CD4-positive, alpha-beta T cell treated with Interleukin-1 beta for 1 hour (primary cell): Measurements from ENCODE around the gene HS6ST3.

Experiments
- DNase-seq, 2 donors: peaks; one replicate each; pipeline ENCODE4 v3.0.0-alpha.2; 2020 to 2022

The HS6ST3 gene

DNA sequence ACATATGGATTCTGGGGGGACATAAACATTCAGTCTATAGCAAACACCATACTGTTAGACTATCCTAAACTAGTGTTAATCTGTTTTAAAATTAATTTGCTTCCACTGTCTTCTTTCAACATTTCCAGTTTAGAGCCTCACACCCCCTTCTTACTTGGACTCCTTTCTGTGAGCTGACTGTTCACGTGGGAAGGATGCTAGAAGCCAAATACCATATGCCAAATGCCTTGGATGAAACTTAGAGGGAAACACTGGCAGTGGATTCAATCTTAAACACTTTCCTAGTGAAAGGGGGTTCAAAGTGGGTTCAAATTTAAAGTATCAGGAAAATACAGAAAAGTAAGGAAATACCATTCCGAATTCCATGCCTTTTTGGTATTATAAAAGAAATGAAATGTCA lies 113.6 kb downstream of the HS6ST3 start:
- DNase-seq = no peak

DNA sequence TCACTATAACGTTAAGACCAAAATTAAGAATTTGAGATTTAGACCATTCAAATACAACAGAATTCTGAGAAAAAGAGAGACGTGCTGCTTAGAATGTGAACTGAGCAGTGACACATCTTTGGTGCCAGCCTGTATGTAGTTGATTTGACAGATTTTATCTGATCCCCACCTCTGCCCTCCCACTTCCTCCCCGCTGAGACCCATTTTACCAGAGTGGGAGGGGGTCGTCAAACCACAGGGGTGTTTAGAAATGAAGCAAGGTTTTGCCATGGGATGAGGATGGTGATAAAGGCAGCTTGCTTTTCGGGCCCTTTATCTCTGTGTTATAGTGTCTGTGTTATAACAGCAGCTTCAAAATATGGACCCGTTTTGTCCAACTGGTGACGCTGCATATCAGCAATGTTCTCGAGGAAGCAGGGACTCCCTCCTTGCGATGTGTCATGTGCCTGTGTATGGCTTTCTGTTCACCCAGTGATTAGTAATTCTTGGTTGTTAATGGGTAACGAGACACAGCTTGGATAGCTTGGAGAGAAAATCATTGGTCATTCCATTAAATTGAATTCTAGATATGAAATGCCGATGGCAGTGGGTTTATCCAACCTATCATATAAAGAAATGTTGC lies 125.0 kb downstream of the HS6ST3 start:
- no peak for DNase-seq

DNA sequence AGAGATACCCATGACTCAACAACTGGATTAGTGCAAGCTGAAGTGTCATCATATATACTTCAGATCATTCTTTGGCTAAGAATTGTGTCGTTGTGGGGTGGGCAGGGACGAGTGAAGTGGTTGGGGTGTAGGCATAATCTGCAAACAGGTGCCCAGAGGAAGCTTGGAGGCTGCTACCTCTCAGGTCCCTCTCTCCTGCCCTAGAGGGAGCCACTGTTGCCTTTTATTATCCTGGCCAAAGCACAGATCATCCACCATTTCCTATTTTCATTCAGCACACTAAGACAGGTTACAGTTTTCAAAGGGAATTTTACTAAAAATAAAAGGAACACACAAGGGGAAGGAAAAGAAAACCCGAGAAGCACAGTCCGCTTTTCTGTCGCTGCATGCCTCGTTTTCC lies 126.6 kb downstream of the HS6ST3 start:
- DNase-seq = no peak

DNA sequence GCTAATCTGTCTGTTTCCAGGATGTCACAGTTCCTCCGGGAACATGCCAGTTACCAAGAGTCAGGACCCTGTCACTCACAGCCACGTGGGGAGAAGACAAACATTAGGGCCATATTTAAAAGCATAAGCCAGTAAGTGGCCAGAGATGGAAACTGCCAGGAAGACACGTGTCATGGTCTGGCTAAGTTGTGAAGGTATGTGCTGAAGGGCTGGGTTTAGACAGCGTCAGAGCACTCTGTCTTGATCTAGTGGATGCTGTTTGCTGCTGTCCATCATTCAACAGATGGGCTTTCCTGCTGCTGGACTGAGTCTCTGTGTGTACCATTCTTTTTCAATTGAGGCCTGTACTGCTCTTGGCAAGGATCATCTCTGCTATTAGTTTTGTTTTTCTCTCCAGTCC lies 128.6 kb downstream of the HS6ST3 start:
- no peak for DNase-seq

DNA sequence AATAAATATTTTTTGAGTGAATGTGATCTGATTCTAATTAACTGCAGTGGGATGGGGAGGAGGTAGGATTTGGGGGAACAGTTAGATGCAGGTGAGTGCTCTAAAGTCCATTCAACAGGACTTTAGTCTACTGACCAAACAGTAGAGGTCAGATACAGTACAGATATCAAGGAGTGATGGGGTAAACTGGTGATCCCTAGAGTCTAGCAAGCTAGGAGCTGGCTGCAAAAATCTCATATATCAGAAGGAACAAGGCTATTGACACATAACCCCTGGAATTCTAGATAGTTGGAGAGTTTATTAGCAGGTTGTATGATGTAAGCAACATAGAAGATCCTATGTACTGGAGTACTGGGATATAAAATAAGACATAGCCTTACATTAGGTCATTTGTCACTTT lies 131.6 kb downstream of the HS6ST3 start:
- no peak for DNase-seq

DNA sequence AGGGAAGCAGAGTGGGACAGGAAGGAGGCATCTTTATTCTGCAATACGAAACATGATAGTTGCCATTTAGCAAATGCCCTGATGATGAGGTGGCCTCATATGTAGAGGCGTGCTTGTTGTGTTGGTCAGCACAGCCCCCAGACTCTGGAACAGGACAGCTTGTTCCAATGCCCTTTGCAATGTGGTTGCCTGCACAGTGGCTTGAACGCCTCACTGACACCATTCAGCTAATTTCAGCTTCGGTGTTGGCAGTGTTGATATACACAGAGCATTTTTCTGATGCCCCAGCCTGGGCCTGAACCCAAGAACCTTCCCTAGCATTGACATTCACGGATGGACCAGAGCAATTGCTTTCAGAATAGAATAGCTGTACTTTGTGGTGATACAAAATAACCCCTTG lies 133.3 kb downstream of the HS6ST3 start:
- no peak for DNase-seq

DNA sequence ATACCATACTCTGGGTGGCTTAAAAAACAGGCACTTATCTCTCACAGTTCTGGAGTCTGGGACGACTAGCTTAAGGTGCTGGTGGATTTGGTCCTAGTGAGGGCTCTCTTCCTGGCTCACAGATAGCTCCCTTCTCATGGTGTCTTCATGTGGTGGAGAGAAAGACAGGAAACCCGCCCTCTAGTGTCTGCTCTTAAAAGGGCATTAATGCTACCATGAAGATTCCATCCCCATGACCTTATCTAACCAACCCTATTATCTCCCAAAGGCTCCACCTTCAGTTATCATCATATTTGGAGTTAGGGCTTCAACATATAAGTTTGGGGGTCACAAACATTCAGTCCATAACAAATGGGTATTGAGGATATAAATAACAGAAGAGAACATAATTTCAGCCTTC lies 139.4 kb downstream of the HS6ST3 start:
- no peak for DNase-seq

DNA sequence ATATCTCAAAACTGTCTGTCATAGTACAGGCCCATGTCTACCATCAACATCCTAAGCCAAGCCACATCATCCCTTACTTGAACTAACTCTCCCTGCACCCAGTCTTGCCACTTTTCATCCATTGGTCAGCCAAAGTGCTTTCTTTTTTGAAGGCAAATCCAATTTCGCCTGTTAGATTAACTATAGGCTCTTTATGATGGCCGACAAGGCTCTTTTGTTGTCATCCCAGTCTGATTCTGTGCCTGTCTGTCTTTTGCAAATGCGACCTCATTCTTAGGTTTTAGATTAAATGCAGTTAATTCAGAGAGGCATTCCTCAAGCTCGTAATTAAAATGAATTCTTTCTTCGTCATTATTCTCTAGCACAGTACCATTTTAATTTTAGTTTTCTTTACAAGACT lies 148.3 kb downstream of the HS6ST3 start:
- no peak for DNase-seq

DNA sequence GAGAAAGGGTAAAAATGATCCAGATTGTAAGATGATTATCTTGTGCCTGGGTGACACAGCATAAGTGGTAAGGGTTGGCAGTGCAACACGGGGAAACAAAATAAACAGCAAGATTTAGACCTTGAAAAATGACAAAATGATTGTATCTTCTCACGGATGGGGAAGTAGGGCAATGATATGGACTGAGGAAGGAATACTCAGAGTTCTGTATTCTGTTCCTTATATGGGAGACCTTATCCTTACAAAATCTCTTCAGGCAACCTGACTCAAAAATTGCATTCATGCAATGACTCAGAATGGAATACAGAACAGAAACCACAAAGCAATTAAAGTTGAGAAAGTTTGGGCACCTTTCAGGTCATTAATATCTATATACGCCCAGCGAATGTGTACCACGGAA lies 149.0 kb downstream of the HS6ST3 start:
- no peak for DNase-seq

DNA sequence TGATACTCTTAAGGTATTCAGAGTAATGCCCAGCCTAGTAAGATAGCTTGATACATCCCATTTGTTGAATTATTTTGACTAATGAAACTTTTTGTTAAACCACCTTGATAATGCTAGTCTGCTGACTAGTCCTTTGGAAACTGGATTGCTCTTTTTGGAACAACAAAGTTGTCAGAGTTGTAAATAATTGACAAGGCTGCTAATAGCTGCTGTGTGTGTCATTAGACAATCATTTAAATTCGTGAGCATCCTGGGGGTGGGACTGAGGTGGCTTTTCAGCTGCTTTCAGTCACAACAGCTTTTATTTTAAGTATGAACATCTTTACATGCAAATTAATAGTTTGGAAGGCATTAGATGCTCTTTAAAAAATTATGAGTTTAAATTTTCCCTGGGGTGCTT lies 153.5 kb downstream of the HS6ST3 start:
- DNase-seq = no peak

- no peak for DNase-seq
Measured at GRCh38 chr13:96248103-96248502, 158.2 kb downstream of the HS6ST3 start.

- DNase-seq = no peak
Measured at GRCh38 chr13:96248996-96249395, 159.1 kb downstream of the HS6ST3 start.

- DNase-seq = no peak
Measured at GRCh38 chr13:96252903-96253302, 163.0 kb downstream of the HS6ST3 start.

DNA sequence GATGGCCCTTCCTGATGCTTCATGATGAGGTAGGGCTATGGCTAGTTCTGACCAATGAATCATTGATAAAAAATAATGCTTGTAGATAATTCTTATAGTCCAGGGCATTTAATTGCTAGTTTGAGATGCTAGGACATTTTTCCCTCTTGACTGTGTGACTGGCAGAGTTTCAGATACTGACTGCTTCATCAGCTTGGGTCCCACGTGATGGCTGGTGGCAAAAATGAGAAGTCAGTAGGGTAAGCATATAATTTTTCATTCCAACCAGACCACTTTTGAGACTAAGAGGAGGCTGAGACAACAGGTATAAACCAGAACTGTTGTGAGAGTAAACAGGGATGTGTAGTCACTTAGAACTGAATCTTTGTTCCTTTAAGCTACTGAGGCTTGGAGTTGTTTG lies 183.3 kb downstream of the HS6ST3 start:
- DNase-seq = no peak

- DNase-seq = no peak
Measured at GRCh38 chr13:96274046-96274445, 184.1 kb downstream of the HS6ST3 start.

GRCh38 chr13:96279904-96280303 lies 190.0 kb downstream of the HS6ST3 start:
- DNase-seq = no peak

DNA sequence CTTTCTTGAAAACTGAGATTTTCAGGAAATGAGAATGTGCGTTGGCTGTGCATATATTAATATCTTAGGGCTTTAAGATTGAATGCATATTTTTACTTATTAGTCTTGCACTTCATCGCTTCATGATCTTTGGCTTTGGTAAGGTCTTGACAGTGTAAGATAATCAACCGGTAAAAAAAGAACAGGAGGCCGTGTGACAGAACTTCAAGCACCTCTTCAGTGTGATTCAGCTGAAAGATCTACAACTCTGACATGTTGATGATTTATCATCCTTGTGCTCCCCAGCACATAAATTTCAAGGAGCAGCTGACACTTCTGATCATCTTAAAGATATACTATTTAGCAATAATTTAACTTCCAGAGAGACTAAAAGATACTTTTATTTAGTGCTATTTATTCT lies 195.1 kb downstream of the HS6ST3 start:
- DNase-seq = no peak

DNA sequence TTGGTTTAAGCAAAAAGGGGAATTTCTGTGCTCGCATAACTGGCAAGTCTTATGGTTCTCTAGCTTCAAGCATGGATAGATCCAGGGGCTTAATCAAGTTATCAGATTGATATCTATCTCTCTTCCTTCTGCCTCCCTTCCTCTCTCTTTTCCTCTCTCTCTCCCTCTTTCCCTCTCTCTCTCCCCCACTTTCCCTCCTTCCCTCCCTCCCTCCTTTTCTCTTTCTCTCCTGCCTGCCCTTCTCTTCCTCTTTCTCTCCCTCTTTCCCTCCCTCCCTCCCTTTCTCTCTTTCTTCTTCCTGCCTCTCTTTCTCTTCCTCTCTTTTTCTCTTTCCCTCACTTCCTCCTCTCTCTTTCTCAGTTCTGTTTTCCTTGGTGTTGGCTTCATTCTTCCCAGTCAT lies 195.8 kb downstream of the HS6ST3 start:
- DNase-seq = no peak

- no peak for DNase-seq
Measured at GRCh38 chr13:96294930-96295881, 205.3 kb downstream of the HS6ST3 start.

DNA sequence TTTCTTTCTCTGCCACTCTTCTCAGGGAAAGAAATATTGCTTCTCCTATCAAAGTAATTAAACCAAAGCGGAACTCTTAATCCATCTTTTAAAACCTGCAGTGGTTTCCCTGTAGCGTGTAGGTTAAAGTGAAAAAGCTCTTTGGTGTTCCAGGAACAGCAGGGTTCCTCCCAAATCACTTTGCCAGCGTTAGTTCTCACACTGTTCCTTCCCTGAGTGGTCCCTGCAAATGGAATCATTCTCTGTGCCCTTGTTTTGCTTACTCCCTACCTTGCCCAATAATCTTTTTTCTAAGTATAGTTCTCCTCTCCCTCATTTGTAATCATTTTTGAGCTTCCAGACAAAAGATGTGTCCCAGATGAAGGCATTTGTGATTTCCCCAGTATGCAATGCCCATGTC lies 207.5 kb downstream of the HS6ST3 start:
- DNase-seq = no peak

DNA sequence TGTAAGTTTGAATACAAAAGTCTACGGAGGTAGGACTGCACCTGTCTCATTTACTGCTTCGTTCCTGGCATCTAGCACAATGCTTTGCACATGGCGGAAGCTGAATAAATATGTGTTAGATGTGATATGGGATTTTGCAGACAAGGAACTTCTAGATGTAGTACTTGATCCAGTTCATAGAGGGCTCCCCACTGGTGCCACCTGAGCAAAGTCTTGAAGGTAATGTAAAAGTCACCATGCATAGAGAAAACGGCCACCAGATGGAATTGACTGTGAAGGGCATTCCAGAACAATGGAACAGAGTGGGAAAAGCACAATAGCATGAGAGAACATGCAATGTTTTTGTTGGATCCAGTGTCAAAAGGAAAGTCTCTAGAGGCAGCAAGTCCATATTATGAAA lies 209.3 kb downstream of the HS6ST3 start:
- DNase-seq = no peak

DNA sequence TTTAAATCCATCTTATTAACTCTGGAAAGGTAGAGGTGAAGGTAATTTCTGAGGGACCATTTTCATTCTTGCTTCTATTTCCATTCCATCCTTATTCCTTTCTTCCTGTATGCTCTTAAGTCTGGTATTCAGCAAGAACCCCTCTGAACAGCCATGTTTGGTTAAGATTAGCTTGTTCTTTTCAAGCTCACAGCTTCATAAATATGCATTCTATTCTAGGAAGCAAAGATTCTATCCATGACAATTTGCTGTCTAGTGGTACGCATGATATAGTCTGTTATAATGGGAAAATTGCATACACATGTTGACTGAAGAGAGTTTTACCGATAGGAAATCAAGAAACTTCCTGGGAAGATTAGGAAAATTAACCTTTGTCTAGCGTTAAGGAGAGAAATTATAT lies 218.7 kb downstream of the HS6ST3 start:
- no peak for DNase-seq

- DNase-seq = no peak
Measured at GRCh38 chr13:96314974-96315373, 225.1 kb downstream of the HS6ST3 start.

DNA sequence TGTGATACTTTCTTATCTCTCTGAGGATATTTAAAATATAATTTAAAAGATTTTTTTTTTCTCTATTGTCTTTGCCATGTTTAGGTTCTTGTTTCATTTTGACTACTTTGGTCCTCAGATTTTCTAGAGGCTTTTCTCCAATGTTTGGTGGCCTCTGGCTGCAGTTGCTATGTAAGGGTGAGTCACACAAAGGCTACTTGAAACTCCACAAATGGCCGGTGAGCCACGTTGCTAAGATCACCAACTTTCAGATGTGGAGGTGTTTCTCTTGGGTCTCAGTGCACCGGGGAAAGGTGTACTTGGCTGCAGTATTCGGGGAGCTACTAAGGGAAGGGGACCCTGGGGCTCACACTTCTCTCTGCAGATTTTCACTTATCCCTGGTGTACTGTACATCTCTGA lies 248.1 kb downstream of the HS6ST3 start:
- DNase-seq = no peak

DNA sequence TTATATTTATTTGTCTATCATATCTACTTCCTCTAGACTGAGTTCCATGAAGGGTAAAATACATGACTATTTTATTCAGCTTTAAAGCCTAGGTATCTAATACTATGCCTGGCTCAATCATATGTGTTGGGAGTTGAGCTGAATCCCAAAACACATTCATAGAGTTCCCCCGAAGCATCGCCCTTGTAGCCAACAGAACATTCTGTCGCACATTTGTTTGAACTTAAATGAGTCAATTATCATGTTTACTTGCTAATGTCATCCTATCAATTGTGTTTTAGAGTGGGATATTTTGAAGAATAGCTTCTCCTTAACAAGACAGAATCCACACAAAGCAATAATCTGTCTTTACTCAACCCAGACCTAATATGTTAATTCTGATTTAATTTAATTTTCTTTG lies 252.4 kb downstream of the HS6ST3 start:
- no peak for DNase-seq
